Esophagus muscularis mucosa (tissue), 4 donors: ENCODE data around the gene SREBF1. TPM values are rescaled to one million over a fixed set of nuclear protein-coding genes. Genes with fewer than 3 reads are reported as not detected.
A peak's percentile ranks its signal among the peaks of the same experiment; 100 is the strongest.

Source experiments
- DNase-seq: peaks from one replicate; pipeline ENCODE4 v3.0.0-alpha.2; 2017; ENCODE audit errors: extremely low spot score
- H3K27ac ChIP-seq, 4 donors: fragments of 200-600 bp; sonication (generic); replicated peaks in 1 of 4; 1 replicate in 3 of 4; 2 replicates in 1 of 4; pipeline ENCODE4 v1.5.1; 2016 to 2019; ENCODE audit warnings: mild to moderate bottlenecking in 1 of 4
- H3K27me3 ChIP-seq, 4 donors: fragments of 200-600 bp; sonication (generic); one replicate each; pipeline versions ENCODE4 v1.5.1 to v1.6.0; 2016 to 2019
- H3K36me3 ChIP-seq, 4 donors: fragments of 200-600 bp; sonication (generic); one replicate each; pipeline ENCODE4 v1.5.1; 2016 to 2019
- H3K4me1 ChIP-seq, 4 donors: fragments of 200-600 bp; sonication (generic); one replicate each; pipeline ENCODE4 v1.5.1; 2016 to 2019
- H3K4me3 ChIP-seq, 4 donors: fragments of 200-600 bp; sonication (generic); 1 replicate in 2 of 4; 2 replicates in 2 of 4; pipeline ENCODE4 v1.5.1; 2016 to 2019; ENCODE audit warnings: mild to moderate bottlenecking in 4 of 4, moderate library complexity in 1 of 4
- H3K9me3 ChIP-seq, 4 donors: fragments of 200-600 bp; sonication (generic); 1 replicate in 3 of 4; 2 replicates in 1 of 4; pipeline ENCODE4 v1.5.1; 2016 to 2019
- EP300 ChIP-seq: sonication (generic); formaldehyde crosslinking; IDR thresholded peaks from one replicate; pipeline ENCODE4 v1.6.1; 2017; ENCODE audit warnings: antibody characterized with exemption
- POLR2A ChIP-seq: fragments of 450-650 bp; IDR thresholded peaks from one replicate; pipeline ENCODE4 v1.6.1; 2017; ENCODE audit warnings: antibody characterized with exemption, moderate library complexity, mild to moderate bottlenecking, low read depth
- POLR2AphosphoS5 ChIP-seq, 2 donors: sonication (generic); formaldehyde crosslinking; IDR thresholded peaks; one replicate each; pipeline ENCODE4 v1.6.1; 2017; ENCODE audit warnings: antibody characterized with exemption in 2 of 2
- WGBS: methylation state at CpG from one replicate; pipeline ENCODE4 v1.1.5; 2018; 5-methylcytosine and 5-hydroxymethylcytosine counted together
- intact Hi-C: fragments of 100-400 bp; cut with DNase I; formaldehyde crosslinking; loops from one replicate; pipeline ENCODE4 v1.15.1; 2023
- total RNA-seq, 4 donors: library from RNA; depleted of rRNA; stranded (reverse); fragments of >200 nt; gene quantifications; one replicate each; pipeline versions ENCODE4 v1.1.0 to v1.2.1, GENCODE V29; 2016
- TF ChIP-seq, protein P1 (sequence below), 3 experiments: fragments of 200-600 bp in 2 of 3; fragments of 450-650 bp in 1 of 3; sonication (generic) in 2 of 3; IDR thresholded peaks; one replicate each; pipeline ENCODE4 v1.5.1; 2017 to 2019; ENCODE audit warnings: antibody characterized with exemption in 3 of 3, mild to moderate bottlenecking in 2 of 3, moderate library complexity in 1 of 3

The SREBF1 gene
- total RNA-seq, 4 donors from 2014 or later: 28.1 to 62.6 (median 39.7) TPM

- Histone ChIP-seq H3K4me3 (no peak overlapping the region), H3K4me1 (peaks cover 53 to 97% (median 77%) of the 10 kb centered on the region in 4 donors), H3K27me3 (no peaks in the 10 kb centered on the region), H3K9me3 (no peaks in the 10 kb centered on the region), H3K36me3 (peaks cover 27 to 81% (median 70%) of the 10 kb centered on the region in 4 donors), H3K27ac (peak overlapping the region in 3 of 4 donors; percentile 45 to 49 (median 47))
- no peak for DNase-seq
- TF ChIP-seq EP300 (no peak), POLR2AphosphoS5 (IDR thresholded peaks at IDR 0.05) (no peak), POLR2A (no peak)
- TF ChIP-seq, protein P1, sequence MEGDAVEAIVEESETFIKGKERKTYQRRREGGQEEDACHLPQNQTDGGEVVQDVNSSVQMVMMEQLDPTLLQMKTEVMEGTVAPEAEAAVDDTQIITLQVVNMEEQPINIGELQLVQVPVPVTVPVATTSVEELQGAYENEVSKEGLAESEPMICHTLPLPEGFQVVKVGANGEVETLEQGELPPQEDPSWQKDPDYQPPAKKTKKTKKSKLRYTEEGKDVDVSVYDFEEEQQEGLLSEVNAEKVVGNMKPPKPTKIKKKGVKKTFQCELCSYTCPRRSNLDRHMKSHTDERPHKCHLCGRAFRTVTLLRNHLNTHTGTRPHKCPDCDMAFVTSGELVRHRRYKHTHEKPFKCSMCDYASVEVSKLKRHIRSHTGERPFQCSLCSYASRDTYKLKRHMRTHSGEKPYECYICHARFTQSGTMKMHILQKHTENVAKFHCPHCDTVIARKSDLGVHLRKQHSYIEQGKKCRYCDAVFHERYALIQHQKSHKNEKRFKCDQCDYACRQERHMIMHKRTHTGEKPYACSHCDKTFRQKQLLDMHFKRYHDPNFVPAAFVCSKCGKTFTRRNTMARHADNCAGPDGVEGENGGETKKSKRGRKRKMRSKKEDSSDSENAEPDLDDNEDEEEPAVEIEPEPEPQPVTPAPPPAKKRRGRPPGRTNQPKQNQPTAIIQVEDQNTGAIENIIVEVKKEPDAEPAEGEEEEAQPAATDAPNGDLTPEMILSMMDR (IDR thresholded peaks at IDR 0.05): no peak
- WGBS: no CpG with 5 or more reads among the region's 8 CpGs
- intact Hi-C loops: no loop called here
Observed at GRCh38 chr17:17815062-17815406, 21.8 kb downstream of the SREBF1 start.

DNA sequence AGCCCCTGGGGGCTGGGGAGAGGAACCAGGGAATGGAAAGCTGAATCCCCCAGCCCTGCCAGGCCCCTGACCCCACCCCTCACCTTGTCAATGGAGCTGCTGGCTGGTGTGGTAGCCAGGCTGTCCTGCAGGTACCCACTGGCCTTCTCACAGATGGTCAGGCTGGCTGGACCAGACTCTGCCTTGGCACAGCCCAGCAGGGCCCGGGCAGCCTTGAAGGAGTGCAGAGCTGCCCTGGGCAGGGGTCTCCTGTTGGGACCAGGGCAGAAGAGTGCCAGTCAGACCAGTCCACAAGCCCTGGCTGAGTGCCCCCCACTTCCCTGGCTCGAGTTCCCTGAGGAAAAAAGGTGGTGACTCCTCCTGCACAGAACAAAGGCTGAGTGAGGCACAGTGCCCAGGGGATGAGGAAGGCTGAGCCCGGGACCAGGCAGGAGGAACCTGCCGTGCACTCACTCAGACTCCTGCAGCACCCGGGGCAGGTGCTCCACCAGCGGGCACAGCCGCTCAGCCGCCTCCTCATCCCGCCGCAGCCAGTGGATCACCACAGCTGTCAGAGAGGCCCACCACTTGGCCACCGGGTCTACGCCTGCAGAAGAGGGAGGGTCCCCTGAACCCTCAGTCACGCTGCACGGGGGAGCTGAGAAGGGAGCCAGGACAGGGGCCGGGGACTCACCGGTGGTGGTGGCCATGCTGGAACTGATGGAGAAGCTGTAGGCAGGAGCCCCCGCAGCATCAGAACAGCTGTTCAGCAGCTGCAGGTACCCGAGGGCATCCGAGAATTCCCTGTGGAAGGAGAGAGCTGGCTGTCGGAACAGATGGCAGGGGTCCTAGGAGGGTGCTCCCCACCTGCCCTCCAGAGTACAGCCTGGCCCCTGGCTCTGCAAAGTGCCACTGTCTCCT is 22.4 kb downstream of the SREBF1 start:
- H3K27me3 ChIP-seq: no peaks in the 10 kb centered on the region
- H3K9me3 ChIP-seq: no peaks in the 10 kb centered on the region
- DNase-seq: no peak
- peak overlapping the region in 3 of 4 donors; percentile 45 to 49 (median 47) for H3K27ac ChIP-seq
- intact Hi-C loops: loop anchor here (5.0 kb wide), 2 partner anchors 108 to 218 kb away; no protein-coding TSS in a partner anchor
- peaks cover 50 to 97% (median 77%) of the 10 kb centered on the region in 4 donors for H3K4me1 ChIP-seq
- TF ChIP-seq POLR2AphosphoS5 (IDR thresholded peaks at IDR 0.05): no peak
- no peak for TF ChIP-seq EP300
- TF ChIP-seq, protein P1 (IDR thresholded peaks at IDR 0.05): no peak
- no peak for TF ChIP-seq POLR2A
- H3K36me3 ChIP-seq: peaks cover 27 to 78% (median 66%) of the 10 kb centered on the region in 4 donors
- H3K4me3 ChIP-seq: no peak overlapping the region
- WGBS: 74% methylated on average over 10 of the region's 20 CpGs

DNA sequence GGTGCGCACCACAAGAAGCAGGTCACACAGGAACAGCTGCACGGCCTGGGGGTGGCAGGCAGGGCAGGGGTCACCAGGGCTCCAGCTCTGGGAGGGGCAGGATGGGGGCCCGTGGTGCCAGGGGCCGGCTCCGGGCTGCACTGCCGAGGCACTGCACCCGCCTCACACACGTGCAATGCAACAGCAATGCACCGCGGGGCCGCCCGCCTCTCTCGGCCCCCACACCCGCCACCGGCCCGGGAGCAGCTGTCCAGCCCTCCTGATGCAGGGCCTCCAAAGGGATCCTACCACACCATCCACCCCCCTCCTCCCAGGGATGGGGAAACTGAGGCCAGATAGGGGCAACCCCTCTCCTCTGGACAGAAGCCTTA is 23.1 kb downstream of the SREBF1 start:
- no peak overlapping the region for H3K4me3 ChIP-seq
- H3K9me3 ChIP-seq: no peaks in the 10 kb centered on the region
- H3K36me3 ChIP-seq: peaks cover 27 to 71% (median 59%) of the 10 kb centered on the region in 4 donors
- H3K27ac ChIP-seq: no peak overlapping the region
- no peak for DNase-seq
- no peaks in the 10 kb centered on the region for H3K27me3 ChIP-seq
- intact Hi-C loops: loop anchor here (5.0 kb wide), 2 partner anchors 109 to 219 kb away; no protein-coding TSS in a partner anchor
- TF ChIP-seq POLR2AphosphoS5 (IDR thresholded peaks at IDR 0.05) (no peak), EP300 (no peak), POLR2A (no peak)
- TF ChIP-seq, protein P1 (IDR thresholded peaks at IDR 0.05): no peak
- 58% methylated on average over 2 of the region's 16 CpGs for WGBS
- H3K4me1 ChIP-seq: peaks cover 49 to 97% (median 79%) of the 10 kb centered on the region in 4 donors

DNA sequence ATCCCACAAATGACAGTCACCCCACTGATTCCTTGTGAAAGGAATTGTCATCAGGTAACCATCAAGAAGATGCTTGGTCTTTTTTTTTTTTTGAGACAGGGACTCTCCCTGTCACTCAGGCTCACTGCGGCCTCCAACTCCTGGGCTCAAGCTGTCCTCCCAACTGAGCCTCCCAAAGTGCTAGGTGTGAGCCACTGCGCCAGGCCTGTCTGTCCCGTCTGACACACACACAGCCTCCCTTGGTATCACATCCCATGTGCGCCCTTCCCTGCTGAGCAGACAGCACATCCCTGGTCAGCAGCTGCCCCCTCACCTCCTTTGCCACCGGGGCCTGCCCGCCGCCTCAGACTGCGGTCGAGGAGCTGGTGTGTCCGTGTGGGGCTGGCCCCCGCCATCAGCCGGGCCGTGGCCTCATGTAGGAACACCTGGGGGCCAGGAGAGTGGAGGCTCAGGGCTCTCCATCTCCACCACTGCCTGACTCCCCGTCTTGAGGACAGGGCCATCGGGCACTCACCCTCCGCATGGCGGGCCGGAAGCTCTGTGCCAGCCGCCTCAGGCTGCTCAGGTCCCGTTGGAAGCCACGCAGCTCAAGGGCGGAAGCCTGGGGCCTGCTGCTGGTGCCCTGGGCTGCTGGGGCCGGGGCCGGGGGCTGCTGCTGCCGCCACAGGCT is 23.6 kb downstream of the SREBF1 start:
- DNase-seq: no peak
- intact Hi-C loops: loop anchor here (5.0 kb wide), 2 partner anchors 109 to 219 kb away; no protein-coding TSS in a partner anchor
- H3K27ac ChIP-seq: peak overlapping the region in 3 of 4 donors; percentile 44 to 83 (median 59)
- 95% methylated on average over 14 of the region's 25 CpGs for WGBS
- H3K27me3 ChIP-seq: no peaks in the 10 kb centered on the region
- peaks cover 27 to 66% (median 54%) of the 10 kb centered on the region in 4 donors for H3K36me3 ChIP-seq
- no peak overlapping the region for H3K4me3 ChIP-seq
- H3K4me1 ChIP-seq: peaks cover 49 to 93% (median 75%) of the 10 kb centered on the region in 4 donors
- TF ChIP-seq, protein P1 (IDR thresholded peaks at IDR 0.05): no peak
- no peak for TF ChIP-seq POLR2AphosphoS5 (IDR thresholded peaks at IDR 0.05)
- no peak for TF ChIP-seq EP300
- no peak for TF ChIP-seq POLR2A
- no peaks in the 10 kb centered on the region for H3K9me3 ChIP-seq
